ENCODE data around the gene TMEM263.

Gene TMEM263

GRCh38 chr12:106953352-106954250 lies 2.1 kb upstream of the TMEM263 start:
- DNase-seq, result no peak

GRCh38 chr12:106954462-106955376 lies 988 bp upstream of the TMEM263 start:
- no peak for DNase-seq

- DNase-seq, result peak; percentile 68
These were observed 406 bp downstream of the TMEM263 start for GRCh38 chr12:106956048-106956578.

- DNase-seq, result no peak
These were observed 1.9 kb downstream of the TMEM263 start for GRCh38 chr12:106957583-106957982.

GRCh38 chr12:106960443-106960842 lies 4.7 kb downstream of the TMEM263 start:
- DNase-seq, result no peak

GRCh38 chr12:106962286-106962685 lies 6.6 kb downstream of the TMEM263 start:
- no peak for DNase-seq

GRCh38 chr12:106964526-106964925 lies 8.8 kb downstream of the TMEM263 start:
- DNase-seq, result no peak

- DNase-seq, result no peak
These were observed 15.4 kb downstream of the TMEM263 start for GRCh38 chr12:106971065-106971464.

GRCh38 chr12:106973545-106973944 lies 17.8 kb downstream of the TMEM263 start:
- DNase-seq, result no peak

GRCh38 chr12:106974511-106974910 lies 18.8 kb downstream of the TMEM263 start:
- no peak for DNase-seq

GRCh38 chr12:106975098-106975497 lies 19.4 kb downstream of the TMEM263 start:
- DNase-seq, result no peak

- no peak for DNase-seq
These were observed 20.4 kb downstream of the TMEM263 start for GRCh38 chr12:106975993-106976658.

- no peak for DNase-seq
These were observed 21.0 kb downstream of the TMEM263 start for GRCh38 chr12:106976668-106977067.

- no peak for DNase-seq
These were observed 22.5 kb downstream of the TMEM263 start for GRCh38 chr12:106978035-106978800.

GRCh38 chr12:106980944-106981343 lies 25.2 kb downstream of the TMEM263 start:
- no peak for DNase-seq

- DNase-seq, result no peak
These were observed 26.1 kb downstream of the TMEM263 start for GRCh38 chr12:106981788-106982187.

GRCh38 chr12:106982229-106982628 lies 26.5 kb downstream of the TMEM263 start:
- DNase-seq, result no peak

GRCh38 chr12:106984588-106985137 lies 29.0 kb downstream of the TMEM263 start:
- DNase-seq, result no peak

GRCh38 chr12:106985479-106985878 lies 29.8 kb downstream of the TMEM263 start:
- DNase-seq, result no peak

GRCh38 chr12:106986135-106986534 lies 30.4 kb downstream of the TMEM263 start:
- DNase-seq, result no peak

- peak; percentile 88 for DNase-seq
These were observed 31.1 kb downstream of the TMEM263 start, which contains the start of gene MTERF2 for GRCh38 chr12:106986625-106987389. Gene MTERF2, minus strand, starts transcription at chr12:106987146. Its CDS starts 8,432 bp downstream, at chr12:106978714.

Measured in activated CD4-positive, alpha-beta T cell treated with anti-CD3 and anti-CD28 coated beads, Interleukin-10, Interleukin-2, amounts not matched to agents 100 ng/mL and 50 ng/mL, durations not matched to agents 16 hours and 8 hours (primary cell).